NCI-H2227 treated with DMSO at 0.1 percent for 48 hours (cell line): ENCODE measurements around the gene DGCR2.

Experiments used
- DNase-seq: peaks from one replicate; lab custom pipeline; 2025; lab: John Stamatoyannopoulos, UW

DGCR2 gene

DNA sequence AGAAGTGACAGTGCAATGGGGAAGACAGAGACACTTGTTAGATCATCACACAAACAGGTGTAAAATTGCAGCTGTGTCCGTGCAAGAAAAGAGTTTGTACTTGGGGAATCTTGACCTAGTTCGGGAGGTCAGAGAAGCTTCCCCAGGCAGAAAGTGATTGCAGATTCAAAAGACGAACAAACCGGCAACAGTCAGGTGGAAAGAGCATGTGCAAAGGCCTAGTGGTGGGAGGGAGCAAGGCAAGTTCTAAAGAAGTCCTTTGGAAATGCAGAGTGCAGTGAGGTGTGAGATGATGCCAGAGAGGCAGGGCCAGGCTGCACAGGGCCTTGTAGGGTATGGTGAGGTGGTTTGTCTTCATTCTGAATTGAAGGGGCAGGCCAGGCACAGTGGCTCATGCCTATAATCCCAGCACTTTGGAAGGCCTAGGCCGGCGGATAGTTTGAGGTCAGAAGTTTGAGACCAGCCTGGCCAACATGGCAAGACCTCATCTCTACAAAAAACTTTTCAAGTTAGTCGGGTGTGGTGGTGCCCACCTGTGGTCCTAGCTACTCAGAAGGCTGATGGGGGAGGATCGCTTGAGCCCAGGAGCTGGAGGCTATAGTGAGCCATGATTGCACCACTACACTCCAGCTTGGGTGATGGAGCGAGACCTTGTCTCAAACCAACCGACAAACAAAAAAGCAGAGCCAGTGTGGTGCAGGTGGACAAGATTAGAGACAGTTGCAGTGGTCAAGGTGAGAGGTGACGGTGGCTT, 24.2 kb upstream of the DGCR2 start:
- DNase-seq = no peak

DNA sequence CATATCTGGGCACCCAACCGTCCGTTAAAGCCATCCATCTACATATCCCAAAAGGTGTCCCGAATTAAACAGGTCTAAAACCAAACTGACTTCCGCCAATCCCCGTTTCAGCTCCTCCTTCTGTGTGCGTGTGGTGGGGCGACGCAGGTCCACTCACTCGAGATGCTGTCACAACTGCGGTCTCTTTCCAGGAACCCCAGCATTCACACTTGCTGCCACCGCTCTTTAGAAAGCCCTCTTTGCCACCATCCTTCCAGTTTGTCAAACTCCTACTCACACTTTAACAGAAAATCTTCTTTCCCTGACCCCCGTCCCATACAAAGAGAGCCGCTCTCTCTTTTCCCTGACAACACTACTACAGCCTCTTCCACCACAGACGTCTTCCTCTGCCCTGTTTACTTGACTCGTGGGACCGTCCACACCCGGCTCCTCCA, 21.8 kb upstream of the DGCR2 start:
- peak; percentile 10 for DNase-seq

DNA sequence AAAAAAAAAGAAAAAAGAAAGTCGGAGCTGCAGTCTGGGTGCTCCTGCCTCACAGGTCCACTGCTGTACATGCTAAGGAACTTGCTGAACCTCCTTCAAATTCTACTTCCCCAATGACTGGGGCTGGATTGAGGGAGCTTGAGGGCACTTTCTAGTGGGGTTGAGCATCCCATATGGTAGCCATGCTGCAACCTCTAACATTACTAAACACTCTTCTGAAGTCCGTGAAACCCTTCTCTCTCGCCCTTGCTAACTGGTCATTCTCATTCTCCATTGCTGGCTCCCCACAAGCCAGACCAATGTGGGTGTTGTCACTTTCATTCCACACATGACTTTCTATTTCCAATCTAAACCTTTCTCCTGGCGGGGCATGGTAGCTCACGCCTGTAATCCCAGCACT, 21.0 kb upstream of the DGCR2 start:
- no peak for DNase-seq

DNA sequence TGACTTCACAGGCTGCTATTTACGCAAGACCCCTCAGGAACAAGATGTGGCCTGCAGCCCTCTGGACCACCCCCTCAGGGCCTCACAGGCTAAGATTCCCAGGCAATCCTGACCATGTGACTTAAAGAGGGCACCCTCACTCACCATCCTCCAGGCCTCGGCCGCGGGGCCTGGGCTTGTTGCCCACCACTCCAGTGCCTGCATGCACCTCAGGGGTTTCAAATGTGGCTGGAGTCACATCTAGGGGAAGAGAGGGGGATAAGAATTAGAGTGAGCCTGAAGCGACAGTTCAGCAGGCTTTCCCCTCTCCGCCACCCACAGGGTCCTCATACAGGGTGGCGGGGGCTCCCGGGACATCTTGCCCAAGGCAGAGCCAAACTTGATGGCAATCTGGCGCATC, 20.2 kb upstream of the DGCR2 start:
- no peak for DNase-seq

DNA sequence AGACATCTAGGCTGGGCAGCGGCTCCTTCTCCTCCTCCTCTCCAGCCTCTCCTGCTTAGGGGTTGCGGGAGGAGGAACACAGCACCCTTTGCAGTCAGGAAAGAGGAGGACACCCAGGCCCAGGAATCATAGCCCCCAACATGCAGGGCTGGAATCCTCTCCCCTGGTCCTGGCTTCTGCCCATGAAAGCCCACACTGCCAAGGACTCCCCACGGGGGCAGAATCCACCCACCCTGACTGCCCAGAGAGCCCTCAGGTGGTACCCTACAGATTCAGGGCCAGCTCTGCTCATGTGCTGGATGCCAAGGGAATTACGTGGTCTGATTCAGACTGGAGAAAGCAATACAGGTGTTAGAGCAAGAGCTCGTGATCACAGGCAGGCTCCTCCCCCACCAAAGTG, 17.8 kb upstream of the DGCR2 start:
- no peak for DNase-seq

DNA sequence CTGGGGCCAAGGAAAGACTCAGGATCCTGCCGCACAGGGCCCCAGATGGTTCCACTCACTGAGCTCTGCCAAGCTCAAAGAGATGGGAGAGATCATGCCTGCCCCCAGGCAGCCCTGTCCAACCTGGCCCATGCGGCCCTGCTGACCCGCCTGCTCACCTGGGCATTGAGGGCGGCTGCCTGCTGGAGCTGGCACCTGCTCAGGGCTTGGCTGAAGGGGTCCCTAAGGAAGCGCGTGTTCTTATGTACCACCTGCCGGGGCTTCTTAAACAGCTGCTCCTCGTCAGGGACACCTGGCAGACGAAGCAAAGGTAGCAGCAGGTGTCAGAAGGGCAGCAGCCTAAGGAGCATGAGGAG, 16.8 kb upstream of the DGCR2 start:
- DNase-seq = no peak

DNA sequence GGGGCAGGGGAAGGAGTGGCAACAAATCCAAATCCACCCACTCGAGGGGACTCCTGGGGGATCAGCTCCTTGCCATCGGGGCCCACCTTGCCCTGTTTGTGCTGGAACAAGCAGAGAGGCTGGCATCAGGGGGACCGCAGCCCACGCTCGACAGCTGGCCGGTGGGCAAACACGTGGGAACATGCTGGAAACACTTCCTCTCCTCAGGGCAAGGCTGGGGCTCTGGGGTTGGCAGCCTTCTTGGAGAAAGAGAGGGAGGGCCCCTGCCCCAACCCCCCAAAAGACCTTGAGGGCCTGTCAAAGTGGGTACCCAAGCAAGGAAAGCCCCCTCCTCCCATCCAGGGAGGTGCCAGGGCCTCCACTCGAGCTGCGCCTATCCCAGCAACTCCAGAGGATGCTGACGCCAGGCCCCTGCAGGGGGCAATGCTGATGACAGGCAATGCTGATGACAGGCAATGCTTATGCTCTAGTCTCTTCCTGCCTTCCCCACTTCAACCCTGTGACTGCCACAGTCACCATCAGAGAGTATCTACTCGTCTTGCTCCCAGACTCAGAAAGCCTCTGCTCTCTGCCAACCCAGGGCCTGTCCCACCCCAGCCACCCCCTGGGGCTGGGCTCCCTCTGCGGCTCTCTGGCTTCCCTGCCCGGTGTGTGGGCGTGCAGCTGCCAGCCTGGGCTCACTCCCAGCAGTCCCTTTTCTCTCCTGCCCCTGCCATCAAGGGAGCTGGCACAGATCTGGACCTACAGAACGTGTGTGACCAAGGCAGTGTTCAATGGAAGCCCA, 16.2 kb upstream of the DGCR2 start:
- no peak for DNase-seq

DNA sequence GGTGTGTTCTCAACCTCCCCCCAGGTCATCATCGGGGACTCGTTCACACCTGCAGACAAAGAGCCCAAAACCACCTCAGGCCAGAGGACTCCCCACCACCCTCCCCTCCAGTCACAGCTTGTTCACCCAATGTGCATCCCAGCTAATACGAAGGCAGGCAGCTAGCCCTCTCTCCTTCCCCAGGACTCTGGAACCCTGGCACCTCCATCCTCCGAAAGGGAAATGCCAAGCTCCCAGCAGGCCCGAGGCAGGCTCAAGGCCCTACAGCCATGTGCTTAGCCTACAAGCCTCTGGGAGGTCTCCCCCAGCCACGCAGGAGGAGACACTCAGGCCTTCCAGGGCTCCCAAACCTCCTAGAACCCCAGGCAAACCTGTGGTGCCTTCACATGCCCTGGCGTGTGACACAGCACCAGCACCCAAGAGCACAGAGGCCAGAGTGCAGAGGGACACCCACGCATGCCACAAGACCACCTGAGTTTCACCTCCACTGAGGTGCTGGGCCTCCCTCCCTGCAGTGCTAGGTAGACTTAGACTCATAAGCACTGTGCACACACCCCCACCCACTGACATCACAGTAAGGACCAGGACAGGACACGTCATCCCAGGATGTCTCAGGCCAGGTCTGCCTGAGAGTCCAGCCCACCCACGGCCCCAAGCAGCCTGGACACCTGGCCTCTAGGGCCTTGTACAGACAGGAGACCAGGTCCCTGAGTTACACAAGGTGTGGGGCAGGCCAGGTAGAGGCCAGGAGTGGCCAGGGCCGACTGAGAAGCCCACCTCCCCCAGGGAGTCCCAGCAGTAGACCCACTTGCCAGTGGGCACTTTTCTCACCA, 15.4 kb upstream of the DGCR2 start:
- DNase-seq = no peak

DNA sequence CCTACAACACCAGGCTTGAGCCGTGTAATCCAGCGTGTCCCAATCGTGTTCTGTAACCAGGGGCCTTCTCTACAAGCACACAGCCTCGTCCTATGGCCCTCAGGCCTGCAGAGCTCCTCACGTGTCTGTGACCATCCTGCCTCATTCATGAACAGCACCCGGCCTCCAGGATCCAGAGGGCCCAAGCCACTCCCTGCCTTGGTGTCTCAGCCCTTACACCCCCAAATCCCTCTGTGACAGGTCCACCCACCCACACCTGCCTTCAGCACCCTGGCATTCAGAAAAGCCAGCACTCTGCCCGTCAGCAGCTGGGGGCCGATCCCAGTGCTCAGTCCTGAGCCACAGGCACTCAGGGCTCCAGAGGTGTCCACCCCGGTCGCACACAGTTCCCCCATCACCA, 14.7 kb upstream of the DGCR2 start:
- no peak for DNase-seq

DNA sequence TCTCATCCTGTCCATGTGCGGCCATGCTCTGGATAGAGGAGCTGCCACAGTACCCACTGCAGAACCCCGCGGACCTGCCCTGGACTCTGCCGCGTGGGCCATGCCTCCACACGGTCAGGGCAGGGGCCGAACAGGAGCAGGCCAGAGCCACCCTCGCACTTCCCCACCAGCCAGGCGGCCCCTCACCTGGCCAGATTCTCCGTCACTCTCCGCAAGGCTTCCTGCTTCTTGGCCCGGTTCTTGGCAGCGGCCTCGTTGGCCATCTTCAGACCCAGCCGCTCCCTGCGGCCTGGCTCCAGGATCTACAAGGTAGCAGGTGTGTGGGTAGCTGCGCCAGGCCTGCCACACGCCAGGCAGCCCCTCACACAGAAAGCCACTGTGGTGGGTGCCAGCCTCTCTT, 12.7 kb upstream of the DGCR2 start:
- no peak for DNase-seq

DNA sequence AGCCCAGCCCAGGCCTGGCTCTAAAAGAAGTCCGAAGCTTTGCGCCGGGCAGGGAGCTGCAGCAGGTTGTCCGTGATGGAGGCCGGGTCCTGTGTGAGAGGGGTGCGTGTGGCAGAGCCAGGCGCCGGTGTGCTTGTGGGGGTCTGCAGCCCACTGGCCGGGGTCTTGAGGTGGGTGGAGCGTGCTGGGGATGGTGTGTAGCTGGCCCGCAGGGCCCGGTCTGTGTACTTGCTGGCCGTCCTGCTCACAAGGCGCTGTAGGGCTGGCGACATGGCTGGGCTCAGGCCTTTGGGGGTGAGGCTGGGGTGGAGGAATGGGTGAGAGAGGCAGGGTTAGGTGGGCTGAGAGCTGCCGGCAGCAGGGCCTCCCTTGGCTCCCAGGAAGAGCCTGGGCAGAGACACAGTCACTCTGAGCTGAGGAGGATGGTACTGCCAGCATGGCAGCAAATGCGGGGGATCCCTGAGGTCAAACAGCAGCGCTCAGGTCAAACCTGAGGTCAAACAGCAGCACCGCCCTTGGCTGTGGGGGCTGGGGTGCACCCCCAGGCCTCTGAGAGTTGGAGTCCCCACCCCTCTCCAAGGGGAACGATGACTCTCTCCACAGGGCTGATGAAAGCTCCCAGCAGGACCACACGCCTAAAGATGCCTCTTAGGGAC, 12.1 kb upstream of the DGCR2 start:
- DNase-seq = no peak

DNA sequence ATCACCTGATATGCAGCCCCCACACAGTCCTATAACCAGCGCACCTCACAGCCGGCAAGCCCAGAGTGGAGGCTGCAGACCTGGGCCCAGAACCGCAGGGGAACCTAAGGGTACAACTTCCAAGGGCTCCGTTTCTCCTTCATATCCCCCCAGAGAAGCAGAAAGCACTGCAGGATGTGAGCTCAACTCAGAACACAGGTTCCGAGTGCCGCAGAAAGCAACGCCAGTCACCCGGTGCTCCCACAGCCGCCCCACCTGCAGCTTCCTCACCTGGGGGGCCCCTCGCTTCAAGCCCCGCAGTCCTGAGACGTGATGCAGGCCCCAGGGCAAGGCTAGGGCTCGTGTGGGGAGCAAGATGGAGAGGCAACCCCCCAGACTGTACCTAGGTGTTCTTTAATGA, 11.3 kb upstream of the DGCR2 start:
- DNase-seq = no peak

DNA sequence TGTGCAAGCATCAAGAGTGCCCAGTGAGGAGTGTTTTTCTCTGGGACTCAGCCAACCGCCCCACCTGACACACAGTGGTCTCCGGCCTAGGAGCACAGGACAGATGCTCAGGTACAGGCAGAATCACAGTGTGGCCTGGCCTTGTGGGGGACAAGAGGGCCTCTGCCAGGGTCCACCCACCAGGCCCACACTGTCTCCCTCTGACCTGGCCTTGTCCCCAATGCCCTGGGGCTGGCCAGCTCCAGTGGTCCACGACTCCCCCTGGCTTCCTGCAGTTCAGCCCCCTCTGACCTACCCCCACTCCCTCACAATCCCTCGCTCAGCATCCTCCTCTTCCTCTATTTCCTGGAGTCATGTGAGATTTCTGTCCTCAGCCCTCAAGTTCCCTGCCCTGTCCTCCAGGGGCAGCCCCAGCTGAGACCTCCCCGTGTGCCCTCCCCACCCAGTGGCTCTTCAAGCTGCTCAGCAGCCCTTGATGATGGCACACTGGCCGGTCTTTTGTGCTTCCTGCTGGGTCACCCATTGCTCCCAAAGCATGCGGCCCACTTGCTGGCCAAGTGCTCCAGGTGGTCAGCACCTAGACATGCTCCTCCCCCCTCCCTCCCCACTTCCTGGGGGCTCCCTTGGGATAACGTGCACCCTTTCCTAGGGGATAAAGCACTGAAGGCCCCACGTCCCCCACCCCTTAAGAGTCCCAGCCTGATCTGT, 10.6 kb upstream of the DGCR2 start:
- DNase-seq = no peak

DNA sequence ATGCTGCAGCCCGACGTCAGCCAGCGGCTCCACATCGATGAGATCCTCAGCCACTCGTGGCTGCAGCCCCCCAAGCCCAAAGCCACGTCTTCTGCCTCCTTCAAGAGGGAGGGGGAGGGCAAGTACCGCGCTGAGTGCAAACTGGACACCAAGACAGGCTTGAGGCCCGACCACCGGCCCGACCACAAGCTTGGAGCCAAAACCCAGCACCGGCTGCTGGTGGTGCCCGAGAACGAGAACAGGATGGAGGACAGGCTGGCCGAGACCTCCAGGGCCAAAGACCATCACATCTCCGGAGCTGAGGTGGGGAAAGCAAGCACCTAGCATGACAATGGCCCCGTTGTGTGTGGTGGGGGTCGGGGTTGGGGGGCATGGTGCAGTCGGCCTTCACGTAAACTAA, 9.9 kb upstream of the DGCR2 start:
- no peak for DNase-seq

DNA sequence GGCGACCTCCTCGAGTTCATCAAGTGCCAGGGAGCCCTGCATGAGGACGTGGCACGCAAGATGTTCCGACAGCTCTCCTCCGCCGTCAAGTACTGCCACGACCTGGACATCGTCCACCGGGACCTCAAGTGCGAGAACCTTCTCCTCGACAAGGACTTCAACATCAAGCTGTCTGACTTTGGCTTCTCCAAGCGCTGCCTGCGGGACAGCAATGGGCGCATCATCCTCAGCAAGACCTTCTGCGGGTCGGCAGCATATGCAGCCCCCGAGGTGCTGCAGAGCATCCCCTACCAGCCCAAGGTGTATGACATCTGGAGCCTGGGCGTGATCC, 9.4 kb upstream of the DGCR2 start:
- no peak for DNase-seq

DNA sequence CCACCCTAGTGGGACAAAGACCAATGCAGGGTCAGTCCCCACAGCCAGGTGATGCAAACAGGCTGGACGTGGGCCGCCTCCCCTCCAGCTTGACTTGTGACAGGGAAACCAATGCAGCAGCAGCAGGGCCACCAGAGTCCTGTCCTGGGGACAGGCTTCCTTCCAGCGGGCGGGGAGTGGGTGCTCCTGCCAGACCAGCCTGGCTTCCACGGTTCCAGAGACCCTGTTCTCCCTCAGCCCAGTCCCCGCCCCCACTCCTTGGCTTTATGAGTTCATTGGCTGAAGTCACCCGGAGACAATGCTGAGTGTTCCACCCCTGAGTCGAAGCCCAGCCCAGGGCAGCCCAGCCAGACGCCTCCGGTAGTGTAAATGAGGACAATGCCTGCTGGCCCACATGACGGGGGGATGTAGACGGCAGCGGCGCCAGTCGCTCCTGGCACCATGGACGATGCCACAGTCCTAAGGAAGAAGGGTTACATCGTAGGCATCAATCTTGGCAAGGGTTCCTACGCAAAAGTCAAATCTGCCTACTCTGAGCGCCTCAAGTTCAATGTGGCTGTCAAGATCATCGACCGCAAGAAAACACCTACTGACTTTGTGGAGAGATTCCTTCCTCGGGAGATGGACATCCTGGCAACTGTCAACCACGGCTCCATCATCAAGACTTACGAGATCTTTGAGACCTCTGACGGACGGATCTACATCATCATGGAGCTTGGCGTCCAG, 8.9 kb upstream of the DGCR2 start, which contains the start of gene TSSK2:
TSSK2 (plus strand) TSS at position 350 of the 726 bp plus-strand sequence; CDS start at position 442, 92 bp downstream.
- no peak for DNase-seq

DNA sequence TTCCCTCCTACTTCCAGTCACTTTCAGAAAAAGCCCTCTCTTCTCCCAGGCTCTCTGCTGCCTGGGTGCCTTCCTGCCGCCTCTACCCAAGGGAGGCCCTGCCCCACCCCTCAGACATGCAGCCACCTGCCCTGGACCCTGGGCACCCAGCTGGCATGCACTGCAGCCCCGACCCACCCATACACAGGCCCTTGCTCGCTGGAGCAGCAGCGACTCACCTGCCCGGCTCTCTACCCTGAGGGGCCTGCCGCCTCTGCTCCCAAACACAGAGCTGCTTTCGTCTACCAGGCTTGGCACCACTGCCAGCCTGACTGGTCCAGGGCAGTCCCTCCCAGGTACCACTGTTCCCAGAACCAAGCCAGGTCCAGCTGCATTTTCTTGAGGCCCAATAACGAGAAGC, 7.7 kb upstream of the DGCR2 start:
- DNase-seq = no peak

DNA sequence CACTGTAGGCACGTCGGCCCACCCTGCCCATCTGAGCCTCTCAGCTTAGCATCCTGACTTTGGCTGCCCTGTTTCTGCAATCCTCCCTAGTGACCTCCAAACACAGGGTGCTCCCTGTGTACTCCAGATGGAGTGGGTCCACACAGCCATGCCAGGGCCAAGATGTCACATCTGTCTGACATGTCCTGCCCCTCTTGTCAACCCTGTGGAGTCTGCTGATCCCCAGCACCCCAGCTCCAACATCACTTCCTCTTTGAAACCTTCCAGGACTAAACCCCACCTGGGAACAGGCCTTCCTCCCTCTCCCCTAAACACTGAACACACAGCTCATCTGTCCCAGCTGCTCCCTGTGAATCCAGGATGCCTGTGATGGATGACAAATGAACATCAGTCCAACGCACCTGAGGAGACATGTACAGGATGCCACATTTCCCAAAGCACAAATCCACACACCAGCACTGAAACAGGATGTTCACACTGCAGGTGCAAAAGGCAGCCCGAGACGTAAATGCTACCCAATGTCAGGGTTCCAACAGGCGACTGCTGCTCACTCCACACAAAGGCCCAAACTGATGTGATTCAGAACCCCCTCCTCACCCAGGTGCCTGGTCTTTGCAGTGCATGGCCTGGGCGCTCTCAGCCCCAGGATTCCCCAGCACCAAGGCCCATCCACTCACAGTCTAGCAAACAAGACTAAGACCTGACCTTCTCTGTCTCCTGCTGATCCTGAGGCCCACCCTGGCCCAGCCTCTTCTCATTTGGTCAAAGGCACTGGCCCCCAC, 6.9 kb upstream of the DGCR2 start:
- no peak for DNase-seq

DNA sequence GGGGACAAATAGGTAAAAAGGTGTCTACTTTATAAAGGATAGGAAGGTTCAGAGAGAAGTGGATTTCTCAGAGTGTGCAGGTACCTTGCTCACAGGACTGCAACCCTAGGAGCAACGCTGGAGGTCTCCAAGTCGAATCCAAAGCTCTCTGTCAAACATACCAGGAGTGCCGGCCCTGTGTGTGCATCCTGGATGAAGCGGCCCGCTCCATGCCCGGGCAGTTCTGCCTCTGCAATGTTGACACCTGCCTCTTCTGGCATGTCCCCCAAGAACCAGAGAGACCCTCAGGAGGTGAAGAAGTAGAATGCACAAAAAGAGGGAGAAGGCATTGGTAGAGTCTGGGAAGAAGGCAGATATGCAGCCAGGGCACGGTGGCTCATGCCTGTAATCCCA, 5.8 kb upstream of the DGCR2 start:
- no peak for DNase-seq

DNA sequence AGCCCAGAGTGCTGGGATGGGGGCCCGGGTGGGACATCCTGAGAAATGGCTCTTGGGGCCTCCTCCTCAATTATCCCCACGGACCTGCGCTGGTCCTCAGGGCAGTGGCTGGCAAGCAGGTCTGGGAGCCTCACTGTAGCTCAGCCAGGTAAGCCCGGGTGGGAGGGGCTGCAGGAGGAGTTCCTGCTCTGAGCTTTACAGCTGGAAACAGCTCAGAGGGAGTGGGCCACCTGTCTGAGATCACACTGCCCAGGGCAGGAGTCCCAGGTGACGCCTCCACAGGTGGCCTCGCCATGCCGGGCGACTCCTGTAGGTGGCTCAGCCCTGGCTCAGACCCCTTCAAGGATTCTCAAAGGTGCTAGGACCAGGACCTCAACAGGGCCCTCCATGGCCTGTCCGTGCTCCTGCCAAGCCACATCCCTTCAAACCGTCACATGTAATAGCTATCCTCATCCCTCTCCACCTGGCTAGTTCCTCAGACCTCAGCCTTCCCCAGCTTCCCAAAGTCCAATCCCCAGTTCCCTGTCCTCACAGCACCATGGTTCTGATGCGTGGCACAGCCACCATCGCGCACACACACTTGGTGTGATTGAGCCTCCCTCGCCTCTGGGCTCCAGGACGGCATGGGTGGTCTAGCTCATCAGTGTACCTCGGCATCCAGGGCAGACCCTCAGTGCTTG, 5.3 kb upstream of the DGCR2 start:
- no peak for DNase-seq
